NOMO-1 treated with DMSO at 0.1 percent for 48 hours (cell line): ENCODE results near the gene SLC25A51.
"Not testable (repeated sequence)": the region's sequence is repeated elsewhere in the genome, so short reads cannot be mapped to it uniquely, and the experiment has no call there.

Experiments
- DNase-seq: peaks from one replicate; lab custom pipeline; 2025; ENCODE audit not compliant: unreplicated experiment; lab: John Stamatoyannopoulos, UW

Gene SLC25A51

GRCh38 chr9:37905776-37906175 lies 1.8 kb upstream of the SLC25A51 start:
- DNase-seq, result no peak

DNA sequence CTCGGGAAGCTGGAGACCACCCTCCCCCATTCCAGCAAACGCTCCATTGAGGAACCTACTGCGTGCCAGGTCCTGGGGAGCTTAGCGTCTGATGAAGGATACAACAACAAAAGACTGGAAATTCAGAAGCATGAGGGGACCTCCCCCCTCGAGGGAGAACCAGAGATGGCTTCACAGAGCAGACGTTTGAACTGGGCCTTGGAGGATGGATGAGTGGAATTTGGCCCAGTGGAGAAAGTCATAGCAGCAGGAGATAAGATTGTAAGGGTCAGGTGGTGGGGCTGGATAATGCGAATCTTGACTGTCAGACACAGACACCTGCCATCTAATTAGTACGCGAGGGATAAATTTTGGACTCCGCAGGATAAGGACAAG lies 1.2 kb upstream of the SLC25A51 start:
- DNase-seq, result no peak

GRCh38 chr9:37904445-37905130 lies 661 bp upstream of the SLC25A51 start:
- no peak for DNase-seq

GRCh38 chr9:37902796-37903646 lies 906 bp downstream of the SLC25A51 start:
- no peak for DNase-seq

DNA sequence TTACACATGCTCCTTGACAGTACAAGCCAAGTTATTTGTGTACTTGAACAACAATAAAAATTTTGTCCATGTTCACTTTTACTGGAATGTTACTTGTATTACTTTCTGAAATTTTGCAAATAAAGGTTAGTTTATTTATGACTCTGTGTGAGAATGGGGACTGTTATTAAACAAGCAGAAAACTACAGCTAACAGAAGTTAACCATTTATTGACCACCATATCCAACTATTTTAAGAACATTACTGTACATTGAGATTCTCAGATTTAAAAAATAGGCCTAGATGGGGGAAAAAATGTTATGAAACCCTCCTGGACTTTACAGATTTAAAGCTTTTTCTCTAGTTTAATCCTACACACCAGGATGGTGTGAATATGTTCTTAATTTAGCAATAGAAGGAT lies 1.8 kb downstream of the SLC25A51 start:
- DNase-seq, result no peak

GRCh38 chr9:37899041-37899440 lies 4.9 kb downstream of the SLC25A51 start:
- DNase-seq, result no peak

DNA sequence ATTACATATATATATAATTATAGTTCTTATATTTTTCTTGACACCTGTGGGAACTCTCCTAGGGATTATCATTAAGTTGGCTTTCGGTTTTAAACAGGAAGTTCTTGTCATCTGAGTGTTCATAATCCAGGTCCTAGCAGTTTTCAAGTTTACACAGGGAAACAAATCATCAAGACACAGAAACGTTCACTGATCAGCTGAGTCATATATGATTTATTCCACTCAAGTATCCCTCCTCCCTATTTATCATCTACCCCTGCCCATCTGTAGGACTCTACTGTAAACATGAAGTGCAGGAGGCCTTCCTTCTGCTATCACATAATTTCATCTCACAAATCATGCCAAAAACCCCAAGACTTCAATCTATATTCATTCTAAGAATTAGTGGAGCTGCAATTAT lies 6.3 kb downstream of the SLC25A51 start:
- no peak for DNase-seq

DNA sequence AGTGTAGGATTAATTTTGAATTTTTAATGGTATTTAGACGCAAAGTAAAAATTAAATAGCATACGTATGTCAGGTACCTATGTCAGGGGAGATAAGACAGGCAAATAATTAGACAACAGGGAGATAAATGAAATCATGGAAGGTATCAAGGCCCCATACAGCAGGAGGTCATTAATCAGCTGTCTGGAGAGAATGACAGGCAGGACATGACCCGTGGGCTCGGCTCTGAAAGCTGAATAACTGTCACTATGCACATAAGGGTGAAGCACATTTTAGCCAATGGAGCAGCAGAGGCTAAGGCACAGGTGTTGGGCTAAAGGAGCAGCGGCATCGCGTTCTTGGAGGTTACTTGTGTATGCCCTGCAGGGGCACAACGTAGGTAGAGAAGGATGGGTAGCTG lies 11.9 kb downstream of the SLC25A51 start:
- DNase-seq, result no peak

GRCh38 chr9:37891042-37891441 lies 12.9 kb downstream of the SLC25A51 start:
- DNase-seq, result not testable (repeated sequence)

DNA sequence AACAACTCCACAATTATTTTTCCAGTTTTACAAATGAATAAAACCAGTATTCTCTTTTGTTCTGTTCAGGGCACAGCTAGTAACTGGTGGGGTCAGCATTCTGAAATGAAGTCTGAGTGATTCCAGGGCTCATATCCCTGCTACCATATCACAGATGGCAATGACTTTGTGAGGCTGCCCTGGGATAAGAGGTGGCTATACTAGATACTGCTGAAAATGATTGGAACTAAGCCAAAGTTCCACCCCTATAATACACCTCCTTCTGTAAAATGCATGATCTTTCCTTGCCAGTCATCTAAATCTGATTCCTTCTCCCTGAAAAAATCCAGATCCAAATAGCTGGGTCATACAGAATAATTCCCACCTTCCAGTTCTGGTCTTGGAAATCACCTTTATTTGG lies 14.4 kb downstream of the SLC25A51 start:
- no peak for DNase-seq

DNA sequence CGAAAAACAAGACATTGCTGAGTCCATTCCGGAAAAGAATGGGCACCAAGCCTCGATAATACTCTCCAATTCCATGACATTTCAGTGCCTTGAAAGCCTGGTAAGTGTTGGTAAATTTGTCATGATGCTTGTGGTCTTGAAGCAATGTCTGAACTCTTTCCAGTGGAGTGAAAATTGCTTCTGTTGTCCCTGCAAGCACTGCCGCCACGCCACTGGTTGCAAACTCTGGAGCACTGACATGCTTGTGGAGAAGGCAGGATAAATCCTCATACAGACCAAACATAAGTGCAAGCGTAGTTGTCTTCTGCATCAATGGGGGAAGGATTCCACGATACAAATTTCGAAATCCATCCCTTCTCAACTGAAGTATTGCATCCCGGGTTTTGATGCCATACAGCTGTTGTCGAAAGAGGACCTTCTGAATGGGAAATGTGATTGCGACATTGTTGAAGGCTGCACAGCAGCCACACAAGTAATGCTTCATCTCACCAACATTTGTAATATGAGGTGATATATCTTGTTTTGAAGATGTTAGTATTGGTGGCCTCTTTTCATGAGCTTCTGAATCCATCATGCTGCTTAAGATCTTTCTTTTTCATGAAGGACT lies 15.8 kb downstream of the SLC25A51 start:
- not testable (repeated sequence) for DNase-seq

DNA sequence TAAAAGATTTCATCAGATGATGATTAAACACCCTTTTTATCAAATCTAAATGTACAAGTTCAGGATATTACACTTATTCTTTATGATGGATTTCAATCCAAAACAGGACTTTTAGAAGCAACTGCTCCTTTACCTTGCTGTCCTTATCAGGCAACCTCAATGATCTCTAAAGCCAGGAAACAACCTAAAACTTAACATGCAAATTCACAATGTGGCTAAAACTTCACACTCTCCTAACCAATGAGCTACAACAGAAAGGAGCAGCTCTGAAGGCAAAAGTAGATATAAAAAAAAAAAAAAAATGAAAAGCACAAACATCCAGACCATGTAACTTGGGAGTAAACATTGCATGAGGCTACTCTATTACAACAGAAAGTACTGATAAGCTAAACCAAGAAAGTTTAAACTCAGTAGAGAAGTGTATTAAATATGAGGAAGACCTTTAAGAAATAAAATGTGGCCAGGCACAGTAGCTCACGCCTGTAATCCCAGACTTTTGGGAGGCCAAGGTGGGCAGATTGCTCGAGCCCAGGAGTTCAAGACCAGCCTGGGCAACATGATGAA lies 22.9 kb downstream of the SLC25A51 start:
- DNase-seq, result no peak

DNA sequence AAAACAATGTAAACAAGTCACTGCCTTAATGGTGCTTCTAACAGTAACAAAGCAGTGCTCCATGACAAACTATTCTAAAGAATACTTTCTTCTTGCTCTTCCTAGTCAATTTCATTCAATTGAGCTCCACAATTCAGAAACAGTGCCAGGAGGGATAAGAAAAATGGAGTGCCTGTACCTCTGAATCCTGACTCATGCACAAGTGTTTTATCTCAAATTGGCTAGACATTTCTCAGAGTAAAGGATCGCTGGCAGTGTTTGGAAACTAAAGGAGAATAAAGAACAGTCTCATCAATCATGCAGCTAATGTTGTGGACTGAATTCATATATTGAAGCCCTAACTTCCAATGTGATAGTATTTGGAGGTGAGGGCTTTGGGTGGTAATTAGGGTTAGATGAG lies 27.6 kb downstream of the SLC25A51 start:
- no peak for DNase-seq

DNA sequence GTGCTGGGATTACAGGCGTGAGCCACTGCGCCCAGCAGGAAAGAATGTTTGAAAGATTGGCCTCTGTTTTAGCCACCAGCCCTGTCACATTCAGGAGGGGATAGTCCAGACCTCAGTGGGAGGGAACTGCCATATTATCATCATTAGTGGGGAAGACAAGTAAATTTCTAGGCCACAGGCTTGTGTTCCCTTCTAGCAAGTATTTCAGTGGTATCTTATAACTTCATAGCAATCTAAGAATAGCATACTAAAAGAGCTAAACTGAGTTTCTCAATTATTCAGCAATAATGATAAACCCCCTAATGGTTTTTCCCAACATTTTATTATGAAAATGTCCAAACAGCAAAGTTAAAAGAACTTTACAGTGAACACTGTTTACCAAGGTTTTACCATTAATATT lies 30.0 kb downstream of the SLC25A51 start:
- no peak for DNase-seq

- DNase-seq, result no peak
Measured at GRCh38 chr9:37870799-37871176, 33.1 kb downstream of the SLC25A51 start.

GRCh38 chr9:37870081-37870798 lies 33.7 kb downstream of the SLC25A51 start:
- no peak for DNase-seq

GRCh38 chr9:37862530-37862929 lies 41.4 kb downstream of the SLC25A51 start:
- no peak for DNase-seq

- DNase-seq, result peak; percentile 7
Measured at GRCh38 chr9:37859043-37859442, 44.9 kb downstream of the SLC25A51 start.

DNA sequence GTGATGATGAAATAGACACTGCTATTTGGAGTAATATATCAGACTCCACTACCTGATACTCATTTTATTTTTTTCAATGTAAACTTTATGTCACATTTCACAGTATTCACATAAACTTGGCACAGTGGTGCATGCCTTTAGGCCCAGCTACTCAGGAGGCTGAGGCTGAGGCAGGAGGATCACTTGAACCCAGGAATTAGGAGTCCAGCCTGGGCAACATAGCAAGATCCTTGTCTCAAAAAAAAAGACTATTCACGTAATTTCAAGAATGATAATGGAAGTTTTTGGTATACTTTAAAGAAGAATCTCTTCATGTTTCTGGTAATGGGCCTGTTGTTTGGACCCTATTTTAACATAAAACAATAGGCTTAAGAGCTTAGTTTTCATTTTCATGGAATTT lies 47.4 kb downstream of the SLC25A51 start:
- no peak for DNase-seq

GRCh38 chr9:37852222-37852621 lies 51.7 kb downstream of the SLC25A51 start:
- no peak for DNase-seq

- no peak for DNase-seq
Measured at GRCh38 chr9:37840560-37841194, 63.2 kb downstream of the SLC25A51 start.
